ENCODE data around the gene MFGE8.
"Not testable (repeated sequence)": the region's sequence is repeated elsewhere in the genome, so short reads cannot be mapped to it uniquely, and the experiment has no call there.

GRCh38 chr15:88920892-88921435 is 7.8 kb upstream of the MFGE8 start:
- not testable (repeated sequence) for TF ChIP-seq ELF4, TARDBP (IDR thresholded peaks at IDR 0.05)
